Measurements from ENCODE around the gene PRKN. TPM values are rescaled to one million over a fixed set of nuclear protein-coding genes. Genes with fewer than 3 reads are reported as not detected.

PRKN gene
- total and polyA plus RNA-seq, 9 of the 15 experiments (the other 6 are each of a cell fraction or from before 2014, with no cell fraction given): 0.03 to 0.96 (median 0.15) TPM; not detected in 2

GRCh38 chr6:162242915-162243314 is 484.7 kb downstream of the PRKN start:
- in situ Hi-C loops (cut with MboI) (no loop called here), intact Hi-C loops (cut with micrococcal nuclease) (no loop called here)
- FAIRE-seq (no peak), ATAC-seq (no peak), DNase-seq (ENCODE audit: extremely low read depth in 1 of 4, low spot score in 3 of 4) (no peak)
- Histone ChIP-seq H3K27me3 (ENCODE audit: control insufficient read depth in 2 of 2, insufficient read depth in 2 of 2, low read length in 2 of 2) (no peaks in the 10 kb centered on the region), H3K4me1 (replicated peaks in 1 of 2; ENCODE audit: control insufficient read depth in 2 of 2, insufficient read depth in 2 of 2, low read length in 2 of 2) (no peaks in the 10 kb centered on the region), H3K9me3 (replicated peaks; ENCODE audit: control insufficient read depth, insufficient read depth, low read depth, low read length) (no peaks in the 10 kb centered on the region), H4K20me1 (replicated peaks; ENCODE audit: control insufficient read depth, insufficient read depth, low read length) (no peaks in the 10 kb centered on the region), H3K9me1 (ENCODE audit: control insufficient read depth, insufficient read depth, low read length) (no peaks in the 10 kb centered on the region), H3K36me3 (ENCODE audit: control insufficient read depth, insufficient read depth, low read length) (no peaks in the 10 kb centered on the region), H3K27ac (ENCODE audit: extremely low read depth, low read depth, low read length) (no peak overlapping the region), H3K79me2 (ENCODE audit: control insufficient read depth, insufficient read depth, low read length) (no peaks in the 10 kb centered on the region), H2AFZ (ENCODE audit: low read depth, low read length) (no peak overlapping the region), H3K4me3 (no peak overlapping the region), H3K9ac (ENCODE audit: insufficient read depth in 1 of 2, low read depth in 2 of 2, low read length in 2 of 2) (no peak overlapping the region), H3K4me2 (ENCODE audit: insufficient read depth, low read length) (no peak overlapping the region)
- CTCF ChIA-PET (ENCODE audit: low intra/inter-chr PET ratio): no interaction called here
- POLR2A ChIA-PET: interaction anchor here (0.7 kb wide), 1 partner anchor 15 kb away, joined by 3 read pairs; no protein-coding TSS in a partner anchor
- no TSS peak for BruUV-seq (replicated peaks)
- 0% methylated on average over 1 of the region's 1 CpG for WGBS (ENCODE audit: insufficient coverage, low coverage, missing lambda C conversion rate)
- TF ChIP-seq SMARCA4 (IDR thresholded peaks at IDR 0.05): no peak
- TF ChIP-seq LCOR (CRISPR knock-in tag; IDR thresholded peaks at IDR 0.05): no peak
- TF ChIP-seq, protein P1, sequence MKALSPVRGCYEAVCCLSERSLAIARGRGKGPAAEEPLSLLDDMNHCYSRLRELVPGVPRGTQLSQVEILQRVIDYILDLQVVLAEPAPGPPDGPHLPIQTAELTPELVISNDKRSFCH (CRISPR knock-in tag; IDR thresholded peaks at IDR 0.05): no peak
- TF ChIP-seq, protein P1 (tag; IDR thresholded peaks at IDR 0.05): no peak

- H2AFZ ChIP-seq (ENCODE audit: low read depth, low read length): no peak overlapping the region
- intact Hi-C loops (cut with micrococcal nuclease): no loop called here
- no TSS peak for BruUV-seq (replicated peaks)
- TF ChIP-seq, protein P2, sequence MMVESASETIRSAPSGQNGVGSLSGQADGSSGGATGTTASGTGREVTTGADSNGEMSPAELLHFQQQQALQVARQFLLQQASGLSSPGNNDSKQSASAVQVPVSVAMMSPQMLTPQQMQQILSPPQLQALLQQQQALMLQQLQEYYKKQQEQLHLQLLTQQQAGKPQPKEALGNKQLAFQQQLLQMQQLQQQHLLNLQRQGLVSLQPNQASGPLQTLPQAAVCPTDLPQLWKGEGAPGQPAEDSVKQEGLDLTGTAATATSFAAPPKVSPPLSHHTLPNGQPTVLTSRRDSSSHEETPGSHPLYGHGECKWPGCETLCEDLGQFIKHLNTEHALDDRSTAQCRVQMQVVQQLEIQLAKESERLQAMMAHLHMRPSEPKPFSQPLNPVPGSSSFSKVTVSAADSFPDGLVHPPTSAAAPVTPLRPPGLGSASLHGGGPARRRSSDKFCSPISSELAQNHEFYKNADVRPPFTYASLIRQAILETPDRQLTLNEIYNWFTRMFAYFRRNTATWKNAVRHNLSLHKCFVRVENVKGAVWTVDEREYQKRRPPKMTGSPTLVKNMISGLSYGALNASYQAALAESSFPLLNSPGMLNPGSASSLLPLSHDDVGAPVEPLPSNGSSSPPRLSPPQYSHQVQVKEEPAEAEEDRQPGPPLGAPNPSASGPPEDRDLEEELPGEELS (CRISPR knock-in tag; IDR thresholded peaks at IDR 0.05; ENCODE audit: borderline replicate concordance): no peak
- no peak for TF ChIP-seq PHB2 (IDR thresholded peaks at IDR 0.05; ENCODE audit: low read depth)
- TF ChIP-seq SAFB (IDR thresholded peaks at IDR 0.05; ENCODE audit: borderline replicate concordance, low read depth, low read length): no peak
- no peak for TF ChIP-seq NUFIP1 (IDR thresholded peaks at IDR 0.05; ENCODE audit: partially characterized antibody)
- TF ChIP-seq, protein P3, sequence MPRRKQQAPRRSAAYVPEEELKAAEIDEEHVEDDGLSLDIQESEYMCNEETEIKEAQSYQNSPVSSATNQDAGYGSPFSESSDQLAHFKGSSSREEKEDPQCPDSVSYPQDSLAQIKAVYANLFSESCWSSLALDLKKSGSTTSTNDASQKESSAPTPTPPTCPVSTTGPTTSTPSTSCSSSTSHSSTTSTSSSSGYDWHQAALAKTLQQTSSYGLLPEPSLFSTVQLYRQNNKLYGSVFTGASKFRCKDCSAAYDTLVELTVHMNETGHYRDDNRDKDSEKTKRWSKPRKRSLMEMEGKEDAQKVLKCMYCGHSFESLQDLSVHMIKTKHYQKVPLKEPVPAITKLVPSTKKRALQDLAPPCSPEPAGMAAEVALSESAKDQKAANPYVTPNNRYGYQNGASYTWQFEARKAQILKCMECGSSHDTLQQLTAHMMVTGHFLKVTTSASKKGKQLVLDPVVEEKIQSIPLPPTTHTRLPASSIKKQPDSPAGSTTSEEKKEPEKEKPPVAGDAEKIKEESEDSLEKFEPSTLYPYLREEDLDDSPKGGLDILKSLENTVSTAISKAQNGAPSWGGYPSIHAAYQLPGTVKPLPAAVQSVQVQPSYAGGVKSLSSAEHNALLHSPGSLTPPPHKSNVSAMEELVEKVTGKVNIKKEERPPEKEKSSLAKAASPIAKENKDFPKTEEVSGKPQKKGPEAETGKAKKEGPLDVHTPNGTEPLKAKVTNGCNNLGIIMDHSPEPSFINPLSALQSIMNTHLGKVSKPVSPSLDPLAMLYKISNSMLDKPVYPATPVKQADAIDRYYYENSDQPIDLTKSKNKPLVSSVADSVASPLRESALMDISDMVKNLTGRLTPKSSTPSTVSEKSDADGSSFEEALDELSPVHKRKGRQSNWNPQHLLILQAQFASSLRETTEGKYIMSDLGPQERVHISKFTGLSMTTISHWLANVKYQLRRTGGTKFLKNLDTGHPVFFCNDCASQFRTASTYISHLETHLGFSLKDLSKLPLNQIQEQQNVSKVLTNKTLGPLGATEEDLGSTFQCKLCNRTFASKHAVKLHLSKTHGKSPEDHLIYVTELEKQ (CRISPR knock-in tag; IDR thresholded peaks at IDR 0.05): no peak
These were observed 488.2 kb downstream of the PRKN start for GRCh38 chr6:162239330-162239729.

More at GRCh38 chr6:162239330-162239729, 488.2 kb downstream of the PRKN start:
- no peak for ATAC-seq
- H3K4me1 ChIP-seq (replicated peaks in 1 of 2; ENCODE audit: control insufficient read depth in 2 of 2, insufficient read depth in 2 of 2, low read length in 2 of 2): no peaks in the 10 kb centered on the region
- H3K79me2 ChIP-seq (ENCODE audit: control insufficient read depth, insufficient read depth, low read length): no peaks in the 10 kb centered on the region
- ChIA-PET CTCF (ENCODE audit: low intra/inter-chr PET ratio) (no interaction called here), POLR2A (interaction anchor here (1.0 kb wide), 1 partner anchor 10 kb away, joined by 4 read pairs; no protein-coding TSS in a partner anchor)
- DNase-seq (ENCODE audit: extremely low read depth in 1 of 4, low spot score in 3 of 4): no peak
- H3K27ac ChIP-seq (ENCODE audit: extremely low read depth, low read depth, low read length): no peak overlapping the region
- H4K20me1 ChIP-seq (replicated peaks; ENCODE audit: control insufficient read depth, insufficient read depth, low read length): no peaks in the 10 kb centered on the region
- H3K4me3 ChIP-seq: no peak overlapping the region
- no peak for FAIRE-seq
- H3K36me3 ChIP-seq (ENCODE audit: control insufficient read depth, insufficient read depth, low read length): no peaks in the 10 kb centered on the region
- no peak overlapping the region for H3K4me2 ChIP-seq (ENCODE audit: insufficient read depth, low read length)
- no peak overlapping the region for H3K9ac ChIP-seq (ENCODE audit: insufficient read depth in 1 of 2, low read depth in 2 of 2, low read length in 2 of 2)
- no peaks in the 10 kb centered on the region for H3K9me1 ChIP-seq (ENCODE audit: control insufficient read depth, insufficient read depth, low read length)
- no peaks in the 10 kb centered on the region for H3K27me3 ChIP-seq (ENCODE audit: control insufficient read depth in 2 of 2, insufficient read depth in 2 of 2, low read length in 2 of 2)
- H3K9me3 ChIP-seq (replicated peaks; ENCODE audit: control insufficient read depth, insufficient read depth, low read depth, low read length): no peaks in the 10 kb centered on the region
- in situ Hi-C loops (cut with MboI): no loop called here
- WGBS (ENCODE audit: insufficient coverage, low coverage, missing lambda C conversion rate): 2% methylated on average over 9 of the region's 9 CpGs
